ENCODE data around the gene KRT6B.
A peak's percentile ranks its signal among the peaks of the same experiment; 100 is the strongest.

Gene KRT6B

DNA sequence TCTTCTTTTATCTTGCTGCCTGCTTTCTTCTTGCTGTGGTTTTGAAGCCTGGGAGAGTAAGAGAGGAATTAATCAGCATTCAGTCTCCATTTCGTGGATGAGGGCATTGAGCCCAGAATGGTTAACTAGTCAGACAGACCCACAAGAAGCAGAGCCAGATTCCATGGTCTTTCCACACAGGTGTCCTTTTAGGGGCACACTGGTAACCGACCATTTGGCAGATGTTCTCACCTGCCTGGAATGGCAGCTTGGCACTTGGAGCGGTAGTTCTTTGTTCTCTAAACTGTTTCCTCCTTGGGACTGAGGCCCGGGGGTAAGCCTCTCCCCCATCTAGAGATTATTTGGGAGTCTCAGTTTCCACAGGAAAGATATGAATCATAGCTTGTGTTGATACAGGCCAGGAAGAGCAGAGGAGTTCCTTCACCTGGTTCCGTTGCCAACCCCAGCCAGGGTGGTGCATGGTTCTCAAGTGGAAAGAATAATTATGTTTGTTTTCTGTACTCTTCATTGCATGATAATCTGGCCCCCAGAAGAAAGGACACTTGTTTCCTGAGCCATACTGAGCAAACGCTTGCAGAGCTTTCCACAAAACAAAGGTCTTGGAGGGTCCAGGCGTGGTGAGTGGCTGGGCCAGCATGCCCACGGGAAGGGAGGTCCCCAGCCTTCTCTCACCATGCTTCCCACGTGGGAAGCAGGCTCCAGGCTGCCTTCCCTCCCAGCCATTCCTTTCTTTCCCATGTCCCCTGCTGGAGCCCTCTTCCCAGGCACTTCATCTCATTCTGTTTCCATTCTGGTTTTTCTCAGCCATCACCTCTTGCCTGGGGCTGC lies 15.7 kb downstream of the KRT6B start:
- peak; percentile 75 for DNase-seq (ENCODE audit: low spot score)

DNA sequence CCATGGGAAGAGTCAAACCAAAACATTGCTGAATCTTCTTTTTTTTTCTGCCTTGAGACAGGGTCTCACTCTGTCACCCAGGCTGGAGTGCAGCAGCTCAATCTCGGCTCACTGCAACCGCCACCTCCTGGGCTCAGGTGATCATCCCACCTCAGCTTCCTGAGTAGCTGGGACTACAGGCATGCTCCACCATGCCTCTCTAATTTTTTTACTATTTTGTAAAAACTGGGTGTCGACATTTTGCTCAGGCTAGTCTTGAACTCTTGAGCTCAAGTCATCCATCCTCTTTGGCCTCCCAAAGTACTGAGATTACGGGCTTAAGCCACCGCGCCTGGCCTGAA lies 16.3 kb downstream of the KRT6B start:
- no peak for DNase-seq (ENCODE audit: low spot score)

DNA sequence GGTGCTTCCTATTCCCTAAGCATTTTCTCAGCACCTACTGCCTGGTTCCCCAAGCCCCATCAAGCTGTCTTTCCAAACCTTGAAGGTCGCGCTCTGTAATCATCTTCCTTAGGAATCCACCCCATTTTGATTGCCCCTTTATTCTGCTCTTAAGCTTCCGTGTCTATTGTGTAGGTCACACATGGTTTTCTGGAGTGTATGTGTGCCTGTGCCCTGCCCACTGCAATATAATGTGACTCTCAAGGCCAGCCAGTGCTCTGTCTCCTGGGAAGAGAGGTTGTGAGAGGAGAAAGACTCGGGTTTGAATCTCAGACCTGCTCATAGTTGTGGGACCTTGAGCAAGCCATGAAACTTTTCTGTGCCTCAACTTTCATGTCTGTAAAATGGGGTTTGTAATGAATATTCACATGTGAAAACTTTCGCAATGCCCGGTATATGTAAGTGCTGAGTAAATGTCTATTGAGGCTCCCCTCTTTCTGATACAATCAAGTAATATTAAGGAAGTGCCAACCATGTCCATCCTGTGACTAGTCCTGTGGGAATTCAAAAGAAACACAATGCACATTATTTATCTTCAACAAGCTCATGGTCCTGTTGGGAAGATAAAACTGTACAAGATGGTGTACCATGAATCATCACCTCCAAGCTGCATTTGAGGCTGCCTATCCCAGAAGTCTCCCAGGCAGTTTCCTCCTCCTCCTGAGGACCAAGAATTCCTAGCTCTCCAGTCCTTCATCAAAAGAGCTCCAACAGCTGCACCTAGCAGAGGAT lies 17.0 kb downstream of the KRT6B start:
- peak; percentile 78 for DNase-seq (ENCODE audit: low spot score)

DNA sequence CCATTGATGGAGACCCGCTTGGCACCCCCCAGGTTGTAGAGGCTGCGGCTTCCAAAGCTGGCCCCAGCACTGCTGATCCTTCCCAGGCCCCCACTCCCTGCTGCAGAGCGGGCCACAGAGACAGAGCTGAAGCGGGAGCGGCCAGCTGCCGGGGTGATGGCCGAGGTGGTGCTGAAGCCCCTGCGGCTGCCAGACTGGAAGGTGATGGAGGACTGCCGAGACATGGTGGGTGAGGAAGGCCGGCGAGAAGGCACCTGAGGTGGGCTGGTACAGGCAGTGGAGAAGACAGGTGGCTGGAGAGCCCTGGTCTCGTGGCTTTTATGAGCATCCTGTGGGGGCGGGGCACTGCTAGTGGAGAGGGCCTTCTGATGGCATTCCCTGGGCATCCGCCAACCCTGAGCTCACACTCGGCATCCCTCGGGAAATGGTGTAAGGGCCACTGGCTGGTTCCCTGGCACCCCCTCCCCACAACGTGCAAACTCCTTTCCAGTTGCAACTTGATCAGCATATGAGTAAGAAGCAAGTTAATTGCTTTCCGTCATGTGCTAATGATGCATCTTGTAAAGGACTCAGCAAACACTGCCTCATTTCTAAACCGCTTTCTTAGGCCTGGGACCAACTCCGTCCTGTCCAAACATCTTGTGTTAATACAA lies 17.7 kb downstream of the KRT6B start, which contains the start of gene KRT75:
Gene KRT75 (minus strand): TSS at position 291 of the 653 bp plus-strand sequence. CDS start 67 bp downstream, at position 224.
- DNase-seq (ENCODE audit: low spot score), result no peak

DNA sequence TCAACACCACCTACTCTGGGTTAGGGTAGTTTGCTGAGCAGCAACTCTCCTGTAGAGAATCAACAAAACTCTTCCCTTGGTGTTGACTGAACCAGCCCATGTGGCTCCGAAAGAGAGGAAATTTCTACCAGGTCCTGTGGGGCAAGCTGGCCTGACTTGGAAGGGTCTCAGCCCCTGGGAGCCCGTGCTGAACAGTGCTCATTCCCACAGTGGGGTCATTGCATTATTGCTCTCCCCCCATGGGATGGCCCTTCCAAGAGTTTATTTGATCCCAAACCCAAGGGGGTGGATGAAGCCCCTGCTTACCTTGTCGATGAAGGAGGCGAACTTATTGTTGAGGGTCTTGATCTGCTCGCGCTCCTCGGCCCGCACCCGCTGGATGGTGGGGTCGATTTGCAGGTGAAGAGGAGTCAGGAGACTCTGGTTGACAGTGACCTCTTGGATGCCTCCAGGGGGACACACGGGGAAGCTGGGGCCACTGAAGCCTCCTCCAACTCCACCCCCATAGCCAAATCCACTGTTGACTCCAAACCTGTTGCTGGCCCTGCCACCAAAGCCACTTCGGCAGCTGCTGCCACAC lies 18.4 kb downstream of the KRT6B start:
- DNase-seq (ENCODE audit: low spot score), result no peak

DNA sequence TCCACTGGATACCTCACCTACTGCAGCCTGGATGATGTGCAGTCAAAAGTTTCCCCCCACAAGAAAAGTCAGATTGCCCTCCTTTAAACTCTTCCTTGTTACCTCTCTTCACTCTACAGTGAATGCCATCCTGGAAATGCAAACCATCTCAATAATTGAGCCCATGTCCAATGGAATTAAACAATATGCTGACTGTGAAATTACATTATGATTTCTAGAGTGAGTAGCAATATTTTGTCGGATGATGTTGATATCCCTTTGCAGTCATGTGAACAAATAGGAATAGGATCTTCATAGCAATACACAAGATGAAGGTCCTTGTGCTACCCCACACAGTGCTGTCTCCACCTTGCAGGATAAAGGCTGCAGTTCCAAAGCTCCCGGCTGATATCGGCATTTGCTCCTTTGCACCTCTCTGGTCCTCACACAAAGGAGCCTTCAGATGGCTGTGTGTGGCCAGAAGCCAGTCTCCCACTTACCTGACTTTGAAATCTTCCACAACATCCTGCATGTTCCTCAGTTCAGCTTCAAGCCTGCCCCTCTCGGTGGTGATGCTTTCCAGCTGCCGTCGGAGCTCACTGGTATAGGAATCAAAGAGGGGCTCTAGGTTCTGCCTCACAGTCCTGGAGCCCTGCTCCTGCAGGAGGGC lies 19.3 kb downstream of the KRT6B start:
- no peak for DNase-seq (ENCODE audit: low spot score)

DNA sequence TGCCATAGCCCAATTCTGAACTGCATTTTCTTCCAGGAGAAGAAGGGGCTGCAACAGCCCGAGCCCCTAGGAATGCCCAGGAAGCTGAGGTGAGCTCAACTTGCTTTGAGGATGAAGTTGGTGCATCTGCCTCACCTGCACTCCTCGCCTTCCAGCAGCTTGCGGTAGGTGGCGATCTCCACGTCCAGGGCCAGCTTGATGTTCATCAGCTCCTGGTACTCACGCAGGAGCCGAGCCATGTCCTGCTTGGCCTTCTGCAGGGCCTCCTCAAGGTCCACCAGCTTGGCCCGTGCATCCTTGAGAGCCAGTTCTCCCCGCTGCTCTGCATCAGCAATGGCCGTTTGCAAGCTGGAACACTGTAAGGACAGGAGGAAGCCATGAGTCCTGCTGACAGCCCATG lies 23.8 kb downstream of the KRT6B start:
- DNase-seq (ENCODE audit: low spot score), result no peak

DNA sequence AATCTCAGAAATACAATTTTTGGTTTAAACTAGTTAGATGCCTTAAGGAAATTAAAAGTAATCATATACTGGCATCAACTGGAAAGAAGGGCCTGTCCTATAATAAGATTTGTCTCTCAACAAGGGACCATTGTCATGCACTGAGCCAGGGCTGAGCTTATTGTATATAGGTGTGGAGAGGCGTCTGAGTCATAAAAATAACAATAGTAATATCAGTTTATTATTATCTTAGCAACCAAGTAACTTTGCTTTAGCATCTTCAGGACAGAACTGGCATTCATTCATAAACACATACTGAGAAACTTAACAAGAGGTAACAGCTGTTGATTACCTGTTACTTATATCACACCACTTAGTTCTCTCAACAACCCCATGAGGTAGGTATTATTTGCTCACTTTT lies 24.9 kb downstream of the KRT6B start:
- peak; percentile 33 for DNase-seq (ENCODE audit: low spot score)

DNA sequence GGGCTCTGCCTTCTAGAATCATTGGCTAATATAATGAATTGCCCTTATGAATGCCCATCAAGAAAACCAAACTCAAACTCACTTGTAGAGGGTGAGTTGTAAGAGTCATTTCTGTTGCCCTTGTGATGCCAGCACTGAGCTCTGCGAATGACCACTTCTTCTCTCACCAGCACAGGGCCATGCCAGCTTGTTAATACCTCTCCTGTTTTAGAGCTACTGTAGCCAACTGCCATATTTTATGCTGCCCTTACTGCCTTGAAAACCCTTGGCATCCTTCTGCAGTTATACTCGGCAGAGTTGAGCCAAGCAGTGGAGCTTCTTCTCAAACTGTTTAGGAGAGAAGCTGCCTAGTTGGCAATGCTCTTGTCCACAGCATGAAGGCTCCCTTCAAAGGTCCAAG lies 25.9 kb downstream of the KRT6B start:
- no peak for DNase-seq (ENCODE audit: low spot score)

DNA sequence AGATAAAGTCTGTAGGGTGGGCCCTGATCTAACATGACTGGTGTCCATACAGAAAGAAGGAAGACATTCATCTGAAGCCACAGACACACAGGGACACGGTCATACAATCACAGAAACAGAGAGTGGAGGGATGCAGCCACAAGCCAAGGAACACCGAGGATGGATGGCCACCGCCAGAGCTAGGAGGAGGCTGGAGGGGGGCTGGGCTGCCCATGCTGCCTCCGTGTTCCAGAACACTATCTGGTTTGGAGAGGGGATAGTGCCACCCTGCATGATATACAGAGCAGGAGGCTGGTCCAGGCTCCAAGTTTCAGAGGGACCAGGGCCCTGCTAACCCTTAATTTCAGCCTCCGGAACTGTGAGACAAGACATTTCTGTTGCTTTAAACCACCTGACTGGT lies 26.5 kb downstream of the KRT6B start:
- no peak for DNase-seq (ENCODE audit: low spot score)

DNA sequence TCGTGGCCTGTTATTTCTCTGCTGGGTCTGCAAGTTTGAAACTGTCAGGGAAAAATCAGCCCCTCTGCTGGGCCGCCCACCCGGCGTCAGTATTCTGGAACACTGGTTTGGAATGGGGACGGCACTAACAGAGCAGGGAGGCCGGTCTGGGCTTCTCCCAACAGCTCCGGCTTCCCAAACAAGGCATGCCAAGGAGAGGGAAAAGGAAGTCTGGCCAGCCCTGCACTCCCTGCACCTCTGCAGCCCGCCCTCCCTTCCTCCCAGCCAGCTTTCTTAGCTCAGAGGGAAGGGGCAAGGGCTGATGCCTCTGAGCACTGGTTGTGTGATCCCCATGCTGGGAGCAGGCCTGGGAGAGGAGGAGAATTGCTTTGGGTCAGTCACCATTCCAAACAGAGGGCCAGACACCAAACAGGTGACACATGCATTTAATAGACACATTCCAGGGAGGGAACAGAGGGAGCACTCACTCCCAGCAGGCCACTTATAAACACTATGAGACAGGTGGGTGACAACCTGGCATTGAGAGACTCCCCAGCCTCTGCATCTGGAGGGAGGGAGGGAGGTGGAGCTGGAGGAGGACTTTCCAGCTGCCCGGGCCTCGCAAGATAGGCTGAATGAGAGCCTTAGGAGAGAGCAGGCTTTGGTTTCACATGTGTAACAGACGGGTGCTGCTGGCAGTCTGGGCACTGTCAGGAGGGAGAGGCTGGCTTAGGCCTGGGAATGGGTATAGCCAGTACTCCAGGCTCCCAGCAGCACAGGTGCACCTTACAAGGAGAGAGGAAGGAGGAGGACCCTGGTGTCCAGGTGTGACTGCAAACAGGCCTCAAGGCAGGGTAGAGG lies 28.1 kb downstream of the KRT6B start:
- DNase-seq (ENCODE audit: low spot score), result peak; percentile 48

DNA sequence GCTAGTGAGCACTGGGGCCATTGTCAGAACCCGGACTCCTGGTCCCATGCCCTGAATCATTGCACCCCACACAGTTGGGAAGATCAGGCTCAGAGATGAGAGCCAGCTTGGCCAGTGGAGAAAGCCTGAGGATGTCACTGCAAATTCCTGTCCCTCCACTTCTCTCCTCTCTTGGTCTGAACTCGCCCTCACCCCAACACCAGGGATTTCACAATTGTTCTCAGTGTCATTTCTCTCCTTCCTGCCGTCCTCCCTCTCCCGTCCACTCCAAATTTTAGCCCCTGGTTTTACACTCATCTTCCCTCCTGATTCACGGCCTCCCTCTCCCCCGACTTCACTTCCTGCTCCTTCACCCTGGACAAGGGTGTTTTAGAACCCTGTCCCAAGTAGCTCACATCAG lies 28.9 kb downstream of the KRT6B start:
- DNase-seq (ENCODE audit: low spot score), result no peak

DNA sequence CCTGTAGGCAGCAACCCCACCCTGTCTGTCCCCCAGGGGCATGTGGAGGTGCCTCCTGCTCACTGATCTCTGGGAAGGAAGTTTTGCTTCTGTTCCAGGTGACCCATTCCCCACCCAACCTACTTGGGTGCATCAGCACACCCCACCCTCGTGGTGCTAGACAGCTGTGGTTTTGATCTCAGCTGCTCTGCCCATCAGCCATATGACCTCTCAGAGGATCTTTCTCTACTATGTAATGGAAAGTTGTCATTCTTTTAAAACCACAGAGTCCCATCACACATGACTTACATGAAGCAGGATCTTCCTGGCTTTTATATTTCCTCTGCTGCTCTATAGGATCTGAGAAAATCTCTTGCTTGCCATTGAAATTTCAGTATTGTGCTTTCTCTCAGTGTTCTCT lies 32.3 kb downstream of the KRT6B start:
- peak; percentile 50 for DNase-seq (ENCODE audit: low spot score)

DNA sequence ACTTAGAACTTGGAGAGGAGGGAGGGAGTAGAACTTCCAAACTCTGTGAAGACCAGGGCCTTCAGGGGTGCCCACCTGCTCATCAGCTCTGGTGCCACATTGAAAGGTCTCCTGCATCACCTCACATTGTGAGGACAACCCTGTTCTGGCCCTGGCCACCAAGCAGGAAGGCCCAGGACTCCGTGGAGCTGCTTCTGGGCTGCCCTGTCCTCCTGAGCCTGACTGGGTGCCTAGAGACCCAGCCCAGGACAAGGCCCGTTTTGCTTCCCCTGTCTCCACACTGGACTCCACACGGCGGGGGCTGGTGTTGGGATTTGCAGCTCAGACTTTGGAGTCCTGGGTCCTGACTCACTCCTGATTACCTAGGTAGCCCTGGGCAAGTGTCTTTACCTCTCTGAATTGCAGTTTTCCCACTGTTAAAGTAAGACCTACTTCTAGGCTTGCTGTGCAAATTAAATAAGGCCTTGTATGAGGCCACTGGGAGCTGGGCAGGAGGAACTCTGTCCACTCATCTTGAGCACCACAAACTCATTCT lies 33.3 kb downstream of the KRT6B start:
- no peak for DNase-seq (ENCODE audit: low spot score)

DNA sequence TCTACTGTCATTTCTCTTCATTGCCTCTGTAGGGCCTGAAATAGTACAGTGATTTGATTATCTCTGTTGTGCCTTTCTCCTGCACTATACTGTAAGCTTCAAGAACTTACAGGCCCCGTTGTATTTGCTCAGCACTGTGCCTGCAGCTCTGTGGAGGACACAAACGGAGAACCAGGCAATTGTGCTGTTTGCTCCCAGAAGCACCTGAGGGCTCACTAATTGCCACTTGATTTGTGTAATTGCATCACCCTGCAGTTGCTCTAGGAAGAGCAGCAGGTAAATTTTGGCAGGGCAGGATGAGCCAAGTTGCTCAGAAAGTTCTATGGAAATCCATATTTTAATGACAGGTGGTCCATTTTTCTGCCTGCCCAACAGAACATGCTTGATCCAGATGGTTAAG lies 34.2 kb downstream of the KRT6B start:
- no peak for DNase-seq (ENCODE audit: low spot score)

DNA sequence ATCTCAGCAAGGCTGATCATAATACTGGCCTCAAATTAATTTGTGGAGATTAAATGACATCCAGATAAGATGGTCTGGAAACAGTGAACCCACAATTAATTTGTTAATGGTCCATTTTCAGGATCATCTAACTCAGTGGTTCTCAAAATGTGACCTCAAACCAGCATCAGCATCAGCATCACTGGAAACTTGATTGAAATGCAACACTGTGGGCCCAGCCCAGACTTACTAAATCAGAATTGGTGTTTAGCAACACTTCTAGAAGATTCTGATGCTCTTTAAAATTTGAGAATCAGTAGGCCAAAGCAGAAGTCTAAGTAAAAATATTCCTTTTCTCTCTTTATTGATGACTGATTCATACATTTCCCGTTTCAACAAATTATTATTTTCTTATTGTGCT lies 35.2 kb downstream of the KRT6B start:
- no peak for DNase-seq (ENCODE audit: low spot score)

DNA sequence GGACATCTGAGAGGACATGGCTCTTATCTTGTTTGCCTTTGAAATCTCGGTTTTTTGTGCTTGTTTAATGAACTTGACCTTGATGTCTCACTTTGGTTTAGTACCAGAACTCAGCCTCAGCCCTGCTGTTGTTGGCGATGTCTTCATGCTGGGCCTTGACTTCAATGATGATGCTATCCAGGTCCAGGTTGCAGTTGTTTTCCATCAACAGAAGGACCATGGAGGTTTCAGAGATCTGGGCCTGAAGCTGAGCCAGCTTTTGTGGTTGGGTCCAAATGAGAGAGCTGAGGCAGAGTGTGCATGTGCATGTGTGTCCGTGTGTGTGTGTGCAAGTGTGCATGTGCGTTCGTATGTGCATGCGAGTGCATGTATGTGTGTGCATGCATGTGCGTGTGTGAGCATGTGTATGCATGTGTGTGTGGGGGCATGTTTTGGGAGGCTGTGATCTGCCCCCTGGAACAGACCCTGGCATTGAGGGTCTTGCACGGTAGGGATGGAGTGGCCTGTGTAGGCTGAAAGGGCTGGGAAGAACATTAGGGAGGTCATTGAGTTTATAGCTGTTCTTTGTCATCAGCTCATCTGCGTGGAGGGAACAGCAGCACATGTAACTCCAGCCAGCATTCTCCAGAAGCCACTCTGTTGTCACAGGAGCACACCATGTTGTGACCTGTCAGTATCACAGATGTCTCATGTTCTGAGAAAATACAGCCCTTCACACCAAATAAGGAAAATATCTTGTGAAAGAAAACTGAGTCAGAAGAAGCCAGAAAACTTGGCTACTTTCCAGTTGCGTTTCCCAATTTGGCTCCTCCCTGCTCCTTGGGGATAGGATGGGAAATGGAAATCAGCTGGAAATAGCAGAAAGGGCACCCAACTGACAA lies 35.8 kb downstream of the KRT6B start:
- peak; percentile 65 for DNase-seq (ENCODE audit: low spot score)

DNA sequence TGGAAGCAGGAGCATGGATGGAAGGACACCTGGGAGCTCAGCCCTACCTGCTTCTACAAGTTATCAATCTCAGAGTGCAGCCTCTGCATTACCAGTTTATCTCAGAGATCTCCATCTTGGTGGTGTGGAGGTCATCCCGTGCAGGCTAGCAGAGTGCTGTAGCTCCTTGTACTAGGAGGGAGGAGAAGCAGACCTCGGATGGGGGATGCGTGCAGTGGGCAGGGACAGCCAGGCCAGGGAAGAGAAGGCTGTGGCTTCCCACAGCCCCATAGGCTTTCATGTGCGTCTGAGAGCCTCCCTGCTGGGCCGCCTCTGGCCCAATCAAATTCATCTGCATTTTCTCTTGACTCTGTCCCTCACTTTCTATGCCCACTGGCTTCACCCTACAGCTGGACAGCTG lies 37.0 kb downstream of the KRT6B start:
- no peak for DNase-seq (ENCODE audit: low spot score)

DNA sequence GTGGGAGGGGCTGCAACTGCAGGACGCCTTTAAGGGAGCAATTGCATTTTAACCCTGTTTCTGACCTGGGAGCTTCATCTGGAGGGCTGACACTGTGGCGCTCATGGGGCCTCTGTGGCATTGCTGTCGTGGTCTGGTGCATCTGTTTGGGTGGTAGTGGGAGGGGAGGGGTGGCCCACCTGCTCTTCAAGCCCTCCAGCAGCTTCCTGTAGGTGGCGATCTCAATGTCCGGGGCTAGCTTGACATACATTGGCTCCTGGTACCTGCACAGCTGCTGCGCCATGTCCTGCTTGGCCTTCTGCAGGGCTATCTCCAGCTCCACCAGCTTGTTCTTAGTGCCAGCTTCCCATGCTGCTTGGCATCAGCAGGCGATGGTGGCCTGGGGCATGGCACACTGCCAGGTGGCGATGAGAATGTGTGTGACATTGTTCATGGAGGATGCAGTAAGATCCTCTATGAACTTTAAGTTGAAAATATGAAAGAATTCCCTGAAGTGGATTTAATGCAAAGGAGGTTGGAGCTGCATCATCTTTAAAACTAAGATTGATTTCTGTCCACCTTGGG lies 38.1 kb downstream of the KRT6B start:
- DNase-seq (ENCODE audit: low spot score), result no peak

DNA sequence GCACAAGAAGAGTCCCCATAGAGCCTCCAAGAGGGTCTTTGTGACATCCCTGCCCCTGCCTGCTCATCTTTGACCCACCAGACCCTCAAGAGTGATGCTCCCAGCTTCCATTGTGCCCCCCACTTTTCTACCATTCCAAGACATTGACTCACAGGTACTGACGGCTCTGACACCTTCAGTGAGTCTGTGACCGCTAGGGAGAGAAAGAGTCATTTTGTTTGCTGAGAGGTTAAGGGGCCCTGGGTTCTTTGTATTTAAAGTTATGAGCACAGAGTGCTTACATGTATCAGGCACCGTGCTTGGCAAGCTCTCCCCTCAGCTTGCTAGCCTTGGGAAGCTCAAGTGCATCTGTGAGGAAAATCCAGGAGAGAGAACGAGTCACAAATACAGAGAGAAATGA lies 38.7 kb downstream of the KRT6B start:
- no peak for DNase-seq (ENCODE audit: low spot score)

All from kidney tubule cell (primary cell).